Neural cell (in vitro differentiated cells): Measurements from ENCODE around the gene RWDD2A.

Experiments used
- CTCF ChIP-seq: fragments of 450-650 bp; IDR thresholded peaks from 2 replicates; pipeline ENCODE4 v1.5.1; 2014; ENCODE audit warnings: antibody characterized with exemption, mild to moderate bottlenecking, moderate library complexity; ENCODE audit not compliant: poor library complexity, severe bottlenecking
- EP300 ChIP-seq: fragments of 450-650 bp; conservative IDR thresholded peaks from 2 replicates; pipeline ENCODE4 v1.6.1; 2014; ENCODE audit warnings: antibody characterized with exemption, mild to moderate bottlenecking, moderate library complexity; ENCODE audit not compliant: poor library complexity, severe bottlenecking
- EZH2 ChIP-seq: fragments of 200-600, 300-800 bp; shearing (Covaris generic), sonication (generic); IDR thresholded peaks from 2 replicates; pipeline ENCODE4 v1.6.1; 2014; ENCODE audit warnings: antibody characterized with exemption, low read length, borderline replicate concordance, mild to moderate bottlenecking; ENCODE audit not compliant: insufficient read depth, poor library complexity, severe bottlenecking
- MXI1 ChIP-seq: fragments of 450-650 bp; conservative IDR thresholded peaks from 2 replicates; pipeline ENCODE4 v1.6.1; 2014; ENCODE audit warnings: antibody characterized with exemption, mild to moderate bottlenecking; ENCODE audit not compliant: poor library complexity, severe bottlenecking
- POLR2AphosphoS5 ChIP-seq: IDR thresholded peaks from 2 replicates; pipeline ENCODE4 v1.6.1; 2012
- RAD21 ChIP-seq: fragments of 450-650 bp; conservative IDR thresholded peaks from 2 replicates; pipeline ENCODE4 v1.6.1; 2014; ENCODE audit warnings: antibody characterized with exemption, mild to moderate bottlenecking, moderate library complexity
- REST ChIP-seq: IDR thresholded peaks from 2 replicates; pipeline ENCODE4 v1.6.1; 2012; ENCODE audit warnings: borderline replicate concordance
- SMC3 ChIP-seq: fragments of 450-650 bp; conservative IDR thresholded peaks from 2 replicates; pipeline ENCODE4 v1.6.1; 2014; ENCODE audit warnings: antibody characterized with exemption, mild to moderate bottlenecking, moderate library complexity; ENCODE audit not compliant: poor library complexity
- TAF1 ChIP-seq: IDR thresholded peaks from 2 replicates; pipeline ENCODE4 v1.6.1; 2012; ENCODE audit warnings: low read depth

DNA sequence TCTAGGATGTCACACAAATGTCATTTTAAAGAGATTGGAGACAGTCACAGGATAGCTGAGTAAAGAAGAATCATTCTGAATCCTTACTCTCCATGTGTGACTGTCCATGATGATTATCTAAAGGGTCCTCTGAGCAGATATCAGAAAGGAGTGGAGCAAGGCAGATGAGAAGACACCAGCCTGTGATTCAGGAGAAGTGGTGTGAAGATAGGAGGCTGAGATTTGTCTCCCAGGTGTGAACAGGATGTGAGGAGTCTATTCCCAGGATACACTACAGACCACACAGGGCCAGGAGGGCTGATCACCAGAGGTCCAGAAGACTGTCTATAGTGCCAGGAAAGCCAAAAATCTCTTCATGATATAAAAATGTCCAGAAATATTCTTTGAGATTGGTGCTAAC, 27.0 kb downstream of the RWDD2A start:
- TF ChIP-seq CTCF (no peak), EP300 (no peak), TAF1 (no peak), SMC3 (no peak), REST (no peak), POLR2AphosphoS5 (no peak), RAD21 (no peak), EZH2 (no peak), MXI1 (no peak)
